Parietal lobe (tissue), 2 donors: ENCODE results near the gene CORO2A. TPM values are rescaled to one million over a fixed set of nuclear protein-coding genes. Genes with fewer than 3 reads are reported as not detected.

ENCODE experiments used
- small RNA-seq: library from RNA; depleted of rRNA; stranded (forward); fragments of <200 nt; gene quantifications from one replicate; pipeline ENCODE3, GENCODE V24; 2014; ENCODE audit warnings: low replicate concordance
- total RNA-seq: library from RNA; depleted of rRNA; stranded (reverse); fragments of >200 nt; gene quantifications from one replicate; pipeline ENCODE4 v1.2.3, GENCODE V29; 2014

Gene CORO2A
- 5.0 TPM for total RNA-seq

GRCh38 chr9:98192503-98193335 is at the start of gene CORO2A:
CORO2A (minus strand) TSS chr9:98192637; CDS start chr9:98157660, 34,977 bp downstream.

GRCh38 chr9:98118640-98119601 is 73.5 kb downstream of the CORO2A start, which contains the start of gene TRIM14:
TRIM14 (minus strand) TSS chr9:98119222; CDS start chr9:98119188, 34 bp downstream.

Small RNA genes lying within 50 kb of the gene (small RNA-seq; reads per million reads assigned to genes)
- gene MIR6854 (not detected), gene RF00017 (not detected)

Other genes with a start within 250 kb of the CORO2A start
- 10.3 TPM for gene ANP32B, start 209.3 kb downstream of the CORO2A start, total RNA-seq
- gene NANS, start 135.9 kb downstream of the CORO2A start, total RNA-seq, result 19.1 TPM
- 4.4 TPM for gene TRIM14, start 73.4 kb downstream of the CORO2A start, total RNA-seq
- 5.9 TPM for gene TBC1D2, start 63.0 kb upstream of the CORO2A start, total RNA-seq